ENCODE results near the gene GPR78. TPM values are rescaled to one million over a fixed set of nuclear protein-coding genes. Genes with fewer than 3 reads are reported as not detected.

The GPR78 gene
- polyA plus RNA-seq, 3 donors: not detected

GRCh38 chr4:8557151-8558076 lies 22.8 kb upstream of the GPR78 start:
- H3K4me3 Mint-ChIP-seq: no peak overlapping the region
- Histone ChIP-seq H3K27ac (ENCODE audit: low read depth in 1 of 2, low read length in 2 of 2) (no peak overlapping the region), H2AFZ (ENCODE audit: insufficient read depth, low read depth, low read length, poor library complexity, severe bottlenecking) (no peak overlapping the region), H3K36me3 (replicated peaks in 1 of 2; ENCODE audit: control insufficient read depth in 1 of 2, insufficient read depth in 2 of 2, low read length in 2 of 2) (no peaks in the 10 kb centered on the region), H3K9me3 (replicated peaks in 1 of 2; ENCODE audit: control insufficient read depth in 1 of 2, insufficient read depth in 1 of 2, low read length in 2 of 2) (no peaks in the 10 kb centered on the region), H3K4me1 (ENCODE audit: control insufficient read depth in 1 of 2, insufficient read depth in 2 of 2, low read length in 2 of 2) (no peaks in the 10 kb centered on the region), H3K27me3 (ENCODE audit: control insufficient read depth in 2 of 2, insufficient read depth in 2 of 2, low read length in 2 of 2) (no peaks in the 10 kb centered on the region), H3K4me2 (replicated peaks; ENCODE audit: extremely low read depth, low read length, poor library complexity, severe bottlenecking) (no peak overlapping the region), H3K4me3 (replicated peaks in 1 of 3; ENCODE audit: low read depth in 2 of 3, low read length in 3 of 3) (no peak overlapping the region), H3K9ac (ENCODE audit: insufficient read depth, low read length, poor library complexity, severe bottlenecking) (no peak overlapping the region), H4K20me1 (ENCODE audit: insufficient read depth, low read length) (no peaks in the 10 kb centered on the region), H3K79me2 (ENCODE audit: insufficient read depth, low read length) (no peaks in the 10 kb centered on the region)
- peaks cover 0 to 3% (median 0%) of the 10 kb centered on the region in 7 donors for H3K9me3 Mint-ChIP-seq
- peaks cover 2 to 3% (median 2%) of the 10 kb centered on the region in 3 donors for H3K27me3 Mint-ChIP-seq (ENCODE audit: low read depth in 3 of 3)
- intact Hi-C loops (cut with micrococcal nuclease): no loop called here
- H3K27ac Mint-ChIP-seq: peak overlapping the region in 1 of 7 donors; percentile 24
- WGBS (ENCODE audit: insufficient coverage): 81% methylated on average over 18 of the region's 21 CpGs
- TF ChIP-seq CTCF (IDR thresholded peaks at IDR 0.05): no peak
- no peaks in the 10 kb centered on the region for H3K4me1 Mint-ChIP-seq
- DNase-seq: no peak
- no peaks in the 10 kb centered on the region for H3K36me3 Mint-ChIP-seq

GRCh38 chr4:8558080-8558960 lies 21.9 kb upstream of the GPR78 start:
- Histone ChIP-seq H3K4me2 (replicated peaks; ENCODE audit: extremely low read depth, low read length, poor library complexity, severe bottlenecking) (no peak overlapping the region), H3K4me3 (replicated peaks in 1 of 3; ENCODE audit: low read depth in 2 of 3, low read length in 3 of 3) (no peak overlapping the region), H3K36me3 (replicated peaks in 1 of 2; ENCODE audit: control insufficient read depth in 1 of 2, insufficient read depth in 2 of 2, low read length in 2 of 2) (no peaks in the 10 kb centered on the region), H3K27ac (ENCODE audit: low read depth in 1 of 2, low read length in 2 of 2) (no peak overlapping the region), H3K9me3 (replicated peaks in 1 of 2; ENCODE audit: control insufficient read depth in 1 of 2, insufficient read depth in 1 of 2, low read length in 2 of 2) (no peaks in the 10 kb centered on the region), H2AFZ (ENCODE audit: insufficient read depth, low read depth, low read length, poor library complexity, severe bottlenecking) (no peak overlapping the region), H3K27me3 (ENCODE audit: control insufficient read depth in 2 of 2, insufficient read depth in 2 of 2, low read length in 2 of 2) (no peaks in the 10 kb centered on the region), H3K4me1 (ENCODE audit: control insufficient read depth in 1 of 2, insufficient read depth in 2 of 2, low read length in 2 of 2) (no peaks in the 10 kb centered on the region), H3K79me2 (ENCODE audit: insufficient read depth, low read length) (no peaks in the 10 kb centered on the region), H4K20me1 (ENCODE audit: insufficient read depth, low read length) (no peaks in the 10 kb centered on the region), H3K9ac (ENCODE audit: insufficient read depth, low read length, poor library complexity, severe bottlenecking) (no peak overlapping the region)
- peaks cover 2 to 3% (median 2%) of the 10 kb centered on the region in 3 donors for H3K27me3 Mint-ChIP-seq (ENCODE audit: low read depth in 3 of 3)
- no peak overlapping the region for H3K4me3 Mint-ChIP-seq
- H3K9me3 Mint-ChIP-seq: peaks cover 0 to 3% (median 0%) of the 10 kb centered on the region in 7 donors
- H3K27ac Mint-ChIP-seq: no peak overlapping the region
- no peaks in the 10 kb centered on the region for H3K4me1 Mint-ChIP-seq
- H3K36me3 Mint-ChIP-seq: no peaks in the 10 kb centered on the region
- no peak for TF ChIP-seq CTCF (IDR thresholded peaks at IDR 0.05)
- no peak for DNase-seq
- WGBS (ENCODE audit: insufficient coverage): 88% methylated on average over 14 of the region's 21 CpGs
- intact Hi-C loops (cut with micrococcal nuclease): no loop called here
